OCI-LY7 (cell line): ENCODE data around the gene NGEF.

Experiments used
- EZH2phosphoT487 ChIP-seq: fragments of 200-600 bp; sonication (generic); IDR thresholded peaks from 2 replicates; pipeline ENCODE4 v1.6.1; 2018; ENCODE audit warnings: low read depth, borderline replicate concordance, mild to moderate bottlenecking, mixed run types, antibody characterized with exemption, low read length, moderate library complexity, mixed read lengths
- TF ChIP-seq, protein P1 (sequence below): fragments of 200-600 bp; sonication (generic); conservative IDR thresholded peaks from 2 replicates; pipeline ENCODE4 v1.5.1; 2014; ENCODE audit warnings: mild to moderate bottlenecking, antibody characterized with exemption, low read length, moderate library complexity, mixed read lengths

DNA sequence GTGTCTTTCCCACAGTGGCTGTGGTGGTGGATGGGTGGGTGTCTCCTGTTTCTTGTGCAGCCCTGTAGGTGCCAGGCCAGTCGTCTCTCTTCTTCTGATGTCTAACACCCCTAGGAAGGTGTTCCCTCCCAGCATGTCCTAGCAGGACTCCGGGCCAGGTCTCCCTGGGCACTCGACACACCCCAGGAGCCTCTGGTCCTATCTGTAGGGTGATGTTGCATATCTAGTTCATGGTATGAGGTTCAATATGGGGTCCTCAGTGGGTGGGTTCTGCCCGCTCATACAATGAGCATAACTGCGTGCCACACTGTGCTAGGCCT is 14.4 kb downstream of the NGEF start:
- TF ChIP-seq, protein P1, sequence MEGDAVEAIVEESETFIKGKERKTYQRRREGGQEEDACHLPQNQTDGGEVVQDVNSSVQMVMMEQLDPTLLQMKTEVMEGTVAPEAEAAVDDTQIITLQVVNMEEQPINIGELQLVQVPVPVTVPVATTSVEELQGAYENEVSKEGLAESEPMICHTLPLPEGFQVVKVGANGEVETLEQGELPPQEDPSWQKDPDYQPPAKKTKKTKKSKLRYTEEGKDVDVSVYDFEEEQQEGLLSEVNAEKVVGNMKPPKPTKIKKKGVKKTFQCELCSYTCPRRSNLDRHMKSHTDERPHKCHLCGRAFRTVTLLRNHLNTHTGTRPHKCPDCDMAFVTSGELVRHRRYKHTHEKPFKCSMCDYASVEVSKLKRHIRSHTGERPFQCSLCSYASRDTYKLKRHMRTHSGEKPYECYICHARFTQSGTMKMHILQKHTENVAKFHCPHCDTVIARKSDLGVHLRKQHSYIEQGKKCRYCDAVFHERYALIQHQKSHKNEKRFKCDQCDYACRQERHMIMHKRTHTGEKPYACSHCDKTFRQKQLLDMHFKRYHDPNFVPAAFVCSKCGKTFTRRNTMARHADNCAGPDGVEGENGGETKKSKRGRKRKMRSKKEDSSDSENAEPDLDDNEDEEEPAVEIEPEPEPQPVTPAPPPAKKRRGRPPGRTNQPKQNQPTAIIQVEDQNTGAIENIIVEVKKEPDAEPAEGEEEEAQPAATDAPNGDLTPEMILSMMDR: no peak
- TF ChIP-seq EZH2phosphoT487: no peak
